Kidney (tissue), 14 donors: ENCODE results near the gene GNAS. TPM values are rescaled to one million over a fixed set of nuclear protein-coding genes. Genes with fewer than 3 reads are reported as not detected.

Source experiments
- DNase-seq, 5 donors: peaks; one replicate each; pipeline ENCODE4 v3.0.0-alpha.2; 2013 to 2020
- FAIRE-seq: peaks from 2 replicates; lab custom pipeline; 2012; peaks lifted over from hg19 to GRCh38; lab: Jason Lieb, UNC
- H3K27ac ChIP-seq, 2 donors: one replicate each; pipeline ENCODE4 v1.7.0; 2013; ENCODE audit warnings: low read depth in 2 of 2, low read length in 2 of 2, inconsistent platforms in 1 of 2
- H3K27me3 ChIP-seq: one replicate; pipeline ENCODE4 v1.7.1; 2013; ENCODE audit warnings: low read length, inconsistent platforms; ENCODE audit not compliant: control insufficient read depth, insufficient read depth
- H3K36me3 ChIP-seq, 3 donors: one replicate each; pipeline versions ENCODE4 v1.7.0 to v1.7.1; 2013; ENCODE audit warnings: low read length in 3 of 3, control low read depth in 1 of 3, inconsistent platforms in 1 of 3; ENCODE audit not compliant: insufficient read depth in 3 of 3, control insufficient read depth in 2 of 3
- H3K4me1 ChIP-seq, 3 donors: one replicate each; pipeline versions ENCODE4 v1.7.0 to v1.7.1; 2013; ENCODE audit warnings: low read length in 3 of 3, inconsistent platforms in 1 of 3, low read depth in 1 of 3; ENCODE audit not compliant: control insufficient read depth in 2 of 3, insufficient read depth in 2 of 3
- H3K4me3 ChIP-seq, 3 donors: one replicate each; pipeline versions ENCODE4 v1.7.0 to v1.8.1; 2013; ENCODE audit warnings: low read length in 3 of 3, control low read depth in 1 of 3, inconsistent platforms in 1 of 3
- H3K9ac ChIP-seq, 3 donors: one replicate each; pipeline versions ENCODE4 v1.7.0 to v1.7.1; 2013; ENCODE audit warnings: low read length in 3 of 3, control low read depth in 1 of 3, inconsistent platforms in 1 of 3
- H3K9me3 ChIP-seq, 3 donors: one replicate each; pipeline versions ENCODE4 v1.7.0 to v1.7.1; 2013; ENCODE audit warnings: low read length in 3 of 3, control low read depth in 1 of 3, inconsistent platforms in 1 of 3; ENCODE audit not compliant: control insufficient read depth in 2 of 3, insufficient read depth in 1 of 3
- intact Hi-C: fragments of 100-400 bp; cut with DNase I; formaldehyde crosslinking; loops from one replicate; pipeline ENCODE4 v1.11.1; 2022
- polyA plus RNA-seq: library from polyadenylated mRNA; stranded (reverse); fragments of 350-450 nt; fragmentation: Illumina TruSeq; extraction: RNeasy Lipid Tissue Mini Kit (QIAGEN cat#74804); gene quantifications from one replicate; pipeline ENCODE4 v1.2.3, GENCODE V29; 2014; ENCODE audit warnings: low read depth, low replicate concordance; ENCODE audit not compliant: insufficient read depth
- total RNA-seq: library from RNA; stranded (reverse); fragmentation: NEBNext Ultra II Directional; extraction: Animal tissue kit (Norgen Biotek cat#: 25700); gene quantifications from one replicate; pipeline ENCODE4 v1.2.1, GENCODE V29; 2021
- TF ChIP-seq, protein P1 (sequence below): IDR thresholded peaks from 3 replicates; pipeline ENCODE4 v1.5.1; 2012; ENCODE audit warnings: mild to moderate bottlenecking, moderate library complexity, borderline replicate concordance; ENCODE audit not compliant: insufficient read depth; ENCODE audit errors: extremely low read depth
- donor health status: control.
- donor health status: control.
- donor health status: control.
- donor health status: control.
- donor health status: control.
- donor health status: DM: yes; HTN: yes; CAD: no.
- donor health status: Normal renal cell carcinoma (clear cell type).

GNAS gene
- total and polyA plus RNA-seq, 2 donors from 2014 or later, result 792 to 867 TPM

DNA sequence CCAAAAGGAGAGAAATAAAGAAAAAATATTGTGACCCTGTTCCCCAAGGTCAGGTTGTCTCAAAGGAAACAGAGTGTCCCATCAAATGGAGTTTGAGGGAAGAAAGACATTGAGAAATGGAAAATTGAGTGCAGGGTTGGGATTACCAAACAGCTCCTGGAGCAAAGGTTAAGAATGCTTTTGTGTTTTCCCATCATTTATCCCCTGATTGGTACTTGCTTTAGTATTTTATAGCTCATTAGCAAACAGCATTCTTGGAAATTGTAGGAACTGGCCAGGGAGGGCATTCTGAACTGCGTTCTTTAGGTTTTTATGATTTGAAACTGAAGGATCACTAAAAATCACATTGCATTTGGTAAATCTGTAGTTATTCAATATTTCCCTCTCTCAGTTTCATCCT, 69.5 kb downstream of the GNAS start:
- Histone ChIP-seq H3K4me3 (no peak overlapping the region), H3K27me3 (no peaks in the 10 kb centered on the region), H3K4me1 (no peaks in the 10 kb centered on the region), H3K36me3 (no peaks in the 10 kb centered on the region), H3K27ac (no peak overlapping the region), H3K9ac (no peak overlapping the region), H3K9me3 (no peaks in the 10 kb centered on the region)
- DNase-seq (no peak), FAIRE-seq (no peak)
- TF ChIP-seq, protein P1, sequence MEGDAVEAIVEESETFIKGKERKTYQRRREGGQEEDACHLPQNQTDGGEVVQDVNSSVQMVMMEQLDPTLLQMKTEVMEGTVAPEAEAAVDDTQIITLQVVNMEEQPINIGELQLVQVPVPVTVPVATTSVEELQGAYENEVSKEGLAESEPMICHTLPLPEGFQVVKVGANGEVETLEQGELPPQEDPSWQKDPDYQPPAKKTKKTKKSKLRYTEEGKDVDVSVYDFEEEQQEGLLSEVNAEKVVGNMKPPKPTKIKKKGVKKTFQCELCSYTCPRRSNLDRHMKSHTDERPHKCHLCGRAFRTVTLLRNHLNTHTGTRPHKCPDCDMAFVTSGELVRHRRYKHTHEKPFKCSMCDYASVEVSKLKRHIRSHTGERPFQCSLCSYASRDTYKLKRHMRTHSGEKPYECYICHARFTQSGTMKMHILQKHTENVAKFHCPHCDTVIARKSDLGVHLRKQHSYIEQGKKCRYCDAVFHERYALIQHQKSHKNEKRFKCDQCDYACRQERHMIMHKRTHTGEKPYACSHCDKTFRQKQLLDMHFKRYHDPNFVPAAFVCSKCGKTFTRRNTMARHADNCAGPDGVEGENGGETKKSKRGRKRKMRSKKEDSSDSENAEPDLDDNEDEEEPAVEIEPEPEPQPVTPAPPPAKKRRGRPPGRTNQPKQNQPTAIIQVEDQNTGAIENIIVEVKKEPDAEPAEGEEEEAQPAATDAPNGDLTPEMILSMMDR, result no peak
- intact Hi-C loops, result no loop called here

DNA sequence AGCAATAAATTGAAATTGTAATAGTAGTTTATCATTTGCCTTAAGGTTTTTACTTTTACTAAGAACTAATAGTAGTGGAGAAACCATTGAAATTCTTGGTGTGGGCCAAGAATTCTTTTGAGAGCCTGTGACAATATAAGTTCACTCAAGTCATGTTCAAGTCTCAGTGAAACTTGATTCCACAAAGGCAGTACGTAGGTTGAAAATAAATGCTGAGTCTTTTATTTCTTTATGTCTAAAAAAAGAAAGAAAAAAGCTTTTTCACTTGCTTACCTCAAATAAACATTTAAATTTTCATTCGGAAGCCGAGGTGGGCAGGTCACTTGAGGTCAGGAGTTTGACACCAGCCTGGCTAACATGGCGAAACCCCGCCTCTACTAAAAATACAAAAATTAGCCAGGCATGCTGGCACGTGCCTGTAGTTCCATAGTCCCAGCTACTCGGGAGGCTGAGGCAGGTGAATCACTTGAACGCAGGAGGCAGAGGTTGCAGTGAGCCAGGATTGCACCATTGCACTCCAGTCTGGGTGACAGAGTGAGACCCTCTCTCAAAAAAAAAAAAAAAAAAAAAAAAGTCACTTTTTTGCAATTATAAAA, 70.7 kb downstream of the GNAS start:
- Histone ChIP-seq H3K27me3 (no peaks in the 10 kb centered on the region), H3K9ac (no peak overlapping the region), H3K4me1 (no peaks in the 10 kb centered on the region), H3K9me3 (no peaks in the 10 kb centered on the region), H3K36me3 (no peaks in the 10 kb centered on the region), H3K27ac (no peak overlapping the region), H3K4me3 (no peak overlapping the region)
- no peak for DNase-seq
- TF ChIP-seq, protein P1, result no peak
- intact Hi-C loops, result no loop called here
- no peak for FAIRE-seq

DNA sequence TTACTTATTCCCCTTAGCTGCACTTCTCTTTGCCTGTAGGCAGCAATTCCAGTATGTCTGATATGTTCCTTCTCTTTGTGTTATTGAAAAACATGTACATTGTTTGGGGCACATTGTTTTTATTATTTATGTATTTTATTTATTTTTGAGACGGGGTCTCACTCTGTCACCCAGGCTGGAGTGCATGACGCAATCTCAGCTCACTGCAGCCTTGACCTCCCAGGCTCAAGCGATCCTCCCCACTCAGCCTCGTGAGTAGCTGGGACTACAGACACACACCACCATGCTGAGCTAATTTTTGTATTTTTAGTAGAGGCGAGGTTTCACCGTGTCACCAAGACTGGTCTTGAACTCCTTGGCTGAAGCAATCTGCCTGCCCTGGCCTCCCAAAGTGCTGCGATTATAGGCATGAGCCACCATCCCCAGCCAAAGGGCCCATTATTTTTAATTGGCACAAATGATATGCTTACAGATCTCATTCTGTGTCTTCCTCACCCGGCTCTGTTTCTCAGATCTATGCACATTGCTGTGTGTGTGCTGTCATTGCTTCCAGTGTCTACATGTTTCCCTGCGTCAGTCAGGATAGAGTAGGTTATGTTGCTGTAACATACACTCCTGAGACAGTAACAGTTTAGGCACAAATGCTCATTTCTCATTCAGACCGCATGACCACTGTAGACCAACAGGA, 74.4 kb downstream of the GNAS start:
- H3K36me3 ChIP-seq, result no peaks in the 10 kb centered on the region

More for the DNA sequence above, 74.4 kb downstream of the GNAS start:
- Histone ChIP-seq H3K4me1 (no peaks in the 10 kb centered on the region), H3K27ac (no peak overlapping the region), H3K9ac (no peak overlapping the region), H3K4me3 (no peak overlapping the region), H3K9me3 (no peaks in the 10 kb centered on the region), H3K27me3 (no peaks in the 10 kb centered on the region)
- no peak for DNase-seq
- FAIRE-seq, result no peak
- TF ChIP-seq, protein P1, result no peak
- intact Hi-C loops, result no loop called here
